ENCODE data around the gene DMRT1. TPM values are rescaled to one million over a fixed set of nuclear protein-coding genes. Genes with fewer than 3 reads are reported as not detected.
A peak's percentile ranks its signal among the peaks of the same experiment; 100 is the strongest.

DMRT1 gene
- total RNA-seq, 1 donor from 2014 or later = not detected

DNA sequence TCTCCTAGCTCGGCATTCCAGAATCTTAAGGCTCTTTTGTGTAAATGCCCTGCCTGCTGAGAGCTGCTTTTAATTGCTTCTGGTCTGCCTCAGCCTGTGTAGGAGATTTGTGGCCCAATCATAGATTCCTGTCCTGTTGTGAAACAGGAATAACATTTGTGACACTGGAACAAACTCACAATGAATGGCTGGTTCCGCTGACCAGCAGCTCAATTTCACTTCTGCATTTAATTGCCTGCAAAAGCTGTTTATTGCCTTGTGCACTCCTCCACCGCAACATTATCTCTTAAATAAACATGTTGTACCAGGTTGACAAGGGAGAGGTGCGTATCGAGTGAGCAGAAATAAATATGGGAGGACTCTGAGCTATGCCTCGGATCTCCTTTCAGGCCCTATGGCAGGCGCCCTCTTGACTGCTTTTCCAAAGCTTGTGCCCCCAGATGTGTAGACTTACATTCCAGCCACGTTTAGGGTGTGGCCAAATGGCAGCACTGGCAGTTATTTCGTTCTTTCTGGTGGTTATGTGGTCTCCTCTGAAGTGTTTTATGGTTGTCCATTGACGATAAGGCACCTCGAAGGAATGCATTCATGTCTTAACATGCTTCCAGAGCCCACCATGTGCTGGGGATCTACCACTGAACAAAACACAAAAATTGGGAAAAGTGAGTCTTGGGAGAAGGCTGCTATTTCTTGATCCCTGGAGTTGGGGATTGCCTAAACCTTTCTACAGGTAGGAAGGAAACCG, 58.1 kb downstream of the DMRT1 start:
- Mint-ChIP-seq H3K36me3 (ENCODE audit: low read depth) (no peaks in the 10 kb centered on the region), H3K4me3 (no peak overlapping the region), H3K9me3 (no peaks in the 10 kb centered on the region), H3K4me1 (no peaks in the 10 kb centered on the region), H3K27me3 (ENCODE audit: low read depth) (peaks cover 44% of the 10 kb centered on the region), H3K27ac (ENCODE audit: unreplicated experiment) (peak overlapping the region; percentile 19)
- no peak for DNase-seq (ENCODE audit: low read depth, low spot score)
- TF ChIP-seq, protein P1, sequence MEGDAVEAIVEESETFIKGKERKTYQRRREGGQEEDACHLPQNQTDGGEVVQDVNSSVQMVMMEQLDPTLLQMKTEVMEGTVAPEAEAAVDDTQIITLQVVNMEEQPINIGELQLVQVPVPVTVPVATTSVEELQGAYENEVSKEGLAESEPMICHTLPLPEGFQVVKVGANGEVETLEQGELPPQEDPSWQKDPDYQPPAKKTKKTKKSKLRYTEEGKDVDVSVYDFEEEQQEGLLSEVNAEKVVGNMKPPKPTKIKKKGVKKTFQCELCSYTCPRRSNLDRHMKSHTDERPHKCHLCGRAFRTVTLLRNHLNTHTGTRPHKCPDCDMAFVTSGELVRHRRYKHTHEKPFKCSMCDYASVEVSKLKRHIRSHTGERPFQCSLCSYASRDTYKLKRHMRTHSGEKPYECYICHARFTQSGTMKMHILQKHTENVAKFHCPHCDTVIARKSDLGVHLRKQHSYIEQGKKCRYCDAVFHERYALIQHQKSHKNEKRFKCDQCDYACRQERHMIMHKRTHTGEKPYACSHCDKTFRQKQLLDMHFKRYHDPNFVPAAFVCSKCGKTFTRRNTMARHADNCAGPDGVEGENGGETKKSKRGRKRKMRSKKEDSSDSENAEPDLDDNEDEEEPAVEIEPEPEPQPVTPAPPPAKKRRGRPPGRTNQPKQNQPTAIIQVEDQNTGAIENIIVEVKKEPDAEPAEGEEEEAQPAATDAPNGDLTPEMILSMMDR (conservative IDR thresholded peaks at IDR 0.05) = no peak

DNA sequence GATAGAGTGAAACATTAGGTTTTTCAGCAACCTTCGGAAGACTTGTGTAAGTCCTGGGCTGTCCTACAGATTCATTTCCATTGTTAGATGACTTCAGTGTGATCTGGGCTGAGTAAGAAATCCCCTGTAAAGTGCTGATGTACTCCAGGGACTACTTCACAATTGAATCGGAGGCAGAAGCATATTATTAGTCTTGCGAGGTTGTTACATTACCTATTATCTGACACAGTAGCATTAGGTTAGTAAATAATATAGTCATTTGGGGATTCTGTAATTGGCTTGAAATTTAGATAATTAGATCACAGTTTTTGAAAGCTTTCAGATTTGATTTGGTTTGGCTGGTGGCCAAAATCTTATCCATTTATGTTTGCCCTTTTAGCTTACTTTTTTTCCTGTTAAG, 62.4 kb downstream of the DMRT1 start:
- H3K27me3 Mint-ChIP-seq (ENCODE audit: low read depth) = peaks cover 75% of the 10 kb centered on the region
- TF ChIP-seq, protein P1 (conservative IDR thresholded peaks at IDR 0.05) = no peak
- no peaks in the 10 kb centered on the region for H3K36me3 Mint-ChIP-seq (ENCODE audit: low read depth)
- H3K4me3 Mint-ChIP-seq = no peak overlapping the region
- no peak overlapping the region for H3K27ac Mint-ChIP-seq (ENCODE audit: unreplicated experiment)
- H3K4me1 Mint-ChIP-seq = no peaks in the 10 kb centered on the region
- DNase-seq (ENCODE audit: low read depth, low spot score) = no peak
- no peaks in the 10 kb centered on the region for H3K9me3 Mint-ChIP-seq

DNA sequence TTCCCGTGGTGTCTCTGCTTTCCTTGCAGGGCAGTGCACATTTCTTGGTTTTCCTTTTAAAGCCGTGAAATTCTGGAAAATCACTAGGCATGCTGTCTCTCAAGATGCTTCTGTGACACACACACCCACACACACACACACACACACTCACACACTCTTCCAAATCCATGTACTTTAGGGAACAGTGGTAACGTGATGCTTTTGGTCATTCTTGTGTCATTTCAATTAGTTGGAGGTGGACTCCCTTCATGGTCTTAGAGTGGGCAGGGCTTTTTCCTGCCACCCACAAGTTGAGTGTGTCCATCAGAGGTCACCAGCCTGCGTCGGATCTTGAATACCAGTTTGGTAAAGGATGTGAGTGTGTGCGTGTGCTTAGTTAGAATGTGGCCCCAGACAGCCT, 64.4 kb downstream of the DMRT1 start:
- no peaks in the 10 kb centered on the region for H3K36me3 Mint-ChIP-seq (ENCODE audit: low read depth)
- H3K4me3 Mint-ChIP-seq = no peak overlapping the region
- no peaks in the 10 kb centered on the region for H3K9me3 Mint-ChIP-seq
- TF ChIP-seq, protein P1 (conservative IDR thresholded peaks at IDR 0.05) = no peak
- no peak overlapping the region for H3K27ac Mint-ChIP-seq (ENCODE audit: unreplicated experiment)
- no peak for DNase-seq (ENCODE audit: low read depth, low spot score)
- H3K27me3 Mint-ChIP-seq (ENCODE audit: low read depth) = peaks cover 83% of the 10 kb centered on the region
- H3K4me1 Mint-ChIP-seq = no peaks in the 10 kb centered on the region

DNA sequence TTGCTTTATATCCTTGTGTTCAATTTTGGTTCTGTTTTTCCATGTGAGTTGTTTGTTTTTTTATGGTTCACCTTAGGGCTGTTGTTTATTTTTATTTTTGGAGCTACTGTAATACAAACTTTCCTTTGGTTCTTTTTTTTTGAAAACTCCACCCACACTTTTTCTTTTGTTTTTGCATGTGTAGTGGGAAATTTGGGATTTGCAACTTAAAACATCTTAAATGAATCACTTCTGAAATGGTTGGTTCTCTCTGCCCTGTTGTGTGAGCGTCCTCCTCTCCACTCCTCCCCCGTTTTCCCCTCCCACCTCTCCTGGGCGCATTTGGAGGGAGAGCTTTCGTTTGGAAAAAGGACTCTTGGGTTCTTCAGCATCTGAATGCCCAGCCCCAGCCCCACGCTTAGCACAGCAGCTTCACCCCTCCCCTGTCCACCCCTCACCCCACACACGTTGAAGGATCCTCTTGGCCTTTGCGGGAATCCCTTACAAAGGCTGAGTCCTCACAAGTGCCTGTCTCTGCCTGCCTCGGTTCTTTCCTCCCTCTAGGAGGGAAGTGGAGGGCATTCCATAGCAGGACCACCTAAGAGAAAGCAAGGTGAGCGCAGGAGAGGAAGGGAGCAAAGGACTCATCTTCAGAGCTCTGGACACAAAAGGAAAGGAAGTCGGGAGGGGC, 67.2 kb downstream of the DMRT1 start:
- Mint-ChIP-seq H3K9me3 (no peaks in the 10 kb centered on the region), H3K4me3 (no peak overlapping the region), H3K27ac (ENCODE audit: unreplicated experiment) (no peak overlapping the region), H3K4me1 (no peaks in the 10 kb centered on the region), H3K36me3 (ENCODE audit: low read depth) (no peaks in the 10 kb centered on the region), H3K27me3 (ENCODE audit: low read depth) (peaks cover 86% of the 10 kb centered on the region)
- DNase-seq (ENCODE audit: low read depth, low spot score) = no peak
- TF ChIP-seq, protein P1 (conservative IDR thresholded peaks at IDR 0.05) = no peak

DNA sequence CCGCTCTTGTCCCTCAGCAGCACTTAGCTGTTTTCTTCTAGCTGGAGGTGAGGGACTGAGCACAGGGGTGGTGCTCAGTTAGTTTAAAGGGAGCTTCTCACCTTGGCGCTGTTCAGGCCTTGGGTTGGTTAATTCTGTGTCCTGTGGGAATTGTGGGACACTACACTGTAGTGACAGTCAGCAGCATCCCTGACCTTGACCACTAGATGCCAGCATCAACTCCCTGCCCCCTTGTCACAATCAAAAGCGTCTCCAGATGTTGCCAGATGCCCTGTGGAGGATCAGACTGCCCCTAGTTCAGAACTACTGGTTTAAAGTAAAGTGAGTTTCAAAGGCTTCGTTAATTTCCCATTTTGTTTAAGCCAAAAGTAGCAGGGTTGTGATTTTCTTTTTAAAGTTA, 69.5 kb downstream of the DMRT1 start:
- no peak overlapping the region for H3K4me3 Mint-ChIP-seq
- H3K27ac Mint-ChIP-seq (ENCODE audit: unreplicated experiment) = no peak overlapping the region
- H3K36me3 Mint-ChIP-seq (ENCODE audit: low read depth) = no peaks in the 10 kb centered on the region
- TF ChIP-seq, protein P1 (conservative IDR thresholded peaks at IDR 0.05) = peak; percentile 19
- no peak for DNase-seq (ENCODE audit: low read depth, low spot score)
- H3K4me1 Mint-ChIP-seq = no peaks in the 10 kb centered on the region
- peaks cover 74% of the 10 kb centered on the region for H3K27me3 Mint-ChIP-seq (ENCODE audit: low read depth)
- H3K9me3 Mint-ChIP-seq = no peaks in the 10 kb centered on the region
